ENCODE measurements around the gene FAM118B.

GRCh38 chr11:126267650-126268049 is 56.1 kb downstream of the FAM118B start:
- TF ChIP-seq POLR2AphosphoS5 (IDR thresholded peaks at IDR 0.05; ENCODE audit: borderline replicate concordance, low read depth, low read length): no peak
- TF ChIP-seq FOXP2 (optimal IDR thresholded peaks at IDR 0.05; ENCODE audit: control extremely low read depth, extremely low read length, insufficient read depth): no peak
- no peak for TF ChIP-seq EZH2 (IDR thresholded peaks at IDR 0.05)

Data from SK-N-MC (cell line).